Activated CD8-positive, alpha-beta T cell treated with anti-CD3 and anti-CD28 coated beads for 36 hours (primary cell): ENCODE measurements around the gene SLC38A5. TPM values are rescaled to one million over a fixed set of nuclear protein-coding genes. Genes with fewer than 3 reads are reported as not detected.

Source experiments
- total RNA-seq, 2 experiments: library from RNA; stranded (reverse); gene quantifications; one replicate each; pipeline ENCODE4 v1.2.3, GENCODE V29; 2021

The SLC38A5 gene
- total RNA-seq, 2 experiments from 2014 or later = 82.1 to 92.6 TPM

Other genes starting within 250 kb of the SLC38A5 start
- not detected for gene SSX1, start 214.9 kb downstream of the SLC38A5 start, total RNA-seq
- not detected for gene SSX3, start 113.6 kb downstream of the SLC38A5 start, total RNA-seq
- not detected for gene SSX4, start 86.7 kb downstream of the SLC38A5 start, total RNA-seq
- gene SSX4B, start 58.3 kb downstream of the SLC38A5 start, total RNA-seq = not detected
- gene FTSJ1, start 5.9 kb upstream of the SLC38A5 start, total RNA-seq = 10 to 100 TPM; 73.3 to 82.9 TPM
- 10 to 100 TPM; 13.9 to 16.9 TPM for gene PORCN, start 38.7 kb upstream of the SLC38A5 start, total RNA-seq
- 100 to 1,000 TPM; 159 to 164 TPM for gene EBP, start 51.5 kb upstream of the SLC38A5 start, total RNA-seq
- gene TBC1D25, start 69.5 kb upstream of the SLC38A5 start, total RNA-seq = 10 to 100 TPM; 11.4 to 11.9 TPM
- gene RBM3, start 104.2 kb upstream of the SLC38A5 start, total RNA-seq = 100 to 1,000 TPM; 191 to 195 TPM
- 10 to 100 TPM; 31.6 to 38.6 TPM for gene WDR13, start 127.2 kb upstream of the SLC38A5 start, total RNA-seq
- gene WAS, start 213.5 kb upstream of the SLC38A5 start, total RNA-seq = 10 to 100 TPM; 81.6 to 81.9 TPM
- gene SUV39H1, start 226.5 kb upstream of the SLC38A5 start, total RNA-seq = 10 to 100 TPM; 26.8 to 28.4 TPM